NB4 (cell line): Measurements from ENCODE around the gene PLA2G12B.

Experiments used
- MAX ChIP-seq: IDR thresholded peaks from 2 replicates; pipeline ENCODE4 v1.6.1; 2011; ENCODE audit warnings: low read depth, low read length
- POLR2A ChIP-seq: IDR thresholded peaks from 2 replicates; pipeline ENCODE4 v1.6.1; 2011; ENCODE audit warnings: mild to moderate bottlenecking; ENCODE audit not compliant: insufficient read length; ENCODE audit errors: extremely low read depth

- no peak for TF ChIP-seq MAX
- no peak for TF ChIP-seq POLR2A
Measured at GRCh38 chr10:72997099-72997498, 42.5 kb upstream of the PLA2G12B start.
